ENCODE results near the gene KRTAP15-1.
A peak's percentile ranks its signal among the peaks of the same experiment; 100 is the strongest.

The KRTAP15-1 gene, protein sequence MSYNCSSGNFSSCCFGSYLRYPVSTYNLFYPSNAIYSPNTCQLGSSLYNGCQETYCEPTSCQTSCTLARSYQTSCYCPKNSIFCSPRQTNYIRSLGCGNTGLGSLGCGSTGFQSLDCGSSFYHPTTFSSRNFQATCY

GRCh38 chr21:30439975-30440374 is at the start of gene KRTAP15-1:
TSS of gene KRTAP15-1 (plus strand) at chr21:30440275. CDS start at chr21:30440328, 53 bp downstream.
- DNase-seq (ENCODE audit: low read depth): no peak

GRCh38 chr21:30391492-30392025 is 48.5 kb upstream of the KRTAP15-1 start:
- DNase-seq (ENCODE audit: low read depth): no peak

GRCh38 chr21:30395731-30396130 is 44.3 kb upstream of the KRTAP15-1 start, which contains the start of gene KRTAP13-1:
TSS of gene KRTAP13-1 (plus strand) at chr21:30396031. CDS start at chr21:30396087, 56 bp downstream.
- DNase-seq (ENCODE audit: low read depth): no peak

DNA sequence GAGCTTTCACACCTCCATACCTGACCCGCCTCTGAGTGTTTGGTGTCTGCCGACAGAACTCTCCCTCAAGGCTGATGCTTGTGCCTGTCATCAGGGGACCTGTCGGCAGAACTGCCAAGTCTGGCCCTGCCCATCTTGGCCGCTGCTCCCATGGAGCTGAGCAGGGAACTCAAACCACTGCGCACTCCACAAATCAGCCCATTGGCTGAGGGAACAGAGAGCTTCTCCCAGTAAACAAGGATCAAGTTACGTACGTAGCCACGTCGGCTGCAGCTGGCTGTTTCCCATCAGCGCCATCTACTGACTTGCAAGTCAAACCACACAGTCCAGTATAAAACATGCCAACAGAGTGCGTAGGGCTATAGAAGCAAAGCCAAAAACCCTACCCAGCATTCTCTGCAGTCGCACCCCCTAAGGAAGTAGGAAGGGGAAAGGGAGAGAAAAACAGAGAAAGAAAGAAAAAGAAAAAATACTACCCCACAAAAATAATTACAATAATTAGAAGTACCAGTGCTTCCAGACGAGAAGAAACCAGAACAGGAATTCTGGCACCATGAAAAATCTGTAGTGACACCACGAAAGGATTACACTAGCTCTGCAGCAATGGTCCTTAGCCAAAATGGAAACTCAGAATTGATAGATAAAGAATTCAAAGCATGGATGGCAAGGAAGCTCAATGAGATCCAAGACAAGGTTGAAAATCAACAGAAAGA is 31.1 kb upstream of the KRTAP15-1 start:
- DNase-seq (ENCODE audit: low read depth): peak; percentile 67

DNA sequence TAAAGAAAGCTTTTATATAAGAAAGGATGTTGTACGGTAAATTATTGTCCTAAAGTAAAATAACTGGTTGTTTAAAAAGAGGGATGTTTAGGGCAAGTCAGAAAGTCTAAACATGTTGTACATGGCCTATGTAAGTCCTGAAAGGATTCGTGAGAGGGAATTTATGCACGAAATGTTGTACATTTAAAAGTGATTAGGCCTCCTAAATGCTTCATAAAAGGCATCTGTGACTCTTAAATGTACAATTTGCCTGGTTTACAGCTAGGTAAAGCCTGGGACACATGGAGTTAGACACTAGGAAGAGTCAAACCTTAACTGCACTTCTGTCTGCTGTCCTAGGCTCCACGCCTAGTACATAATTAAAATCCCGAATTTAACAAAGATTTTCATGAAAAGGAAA is 24.1 kb upstream of the KRTAP15-1 start:
- no peak for DNase-seq (ENCODE audit: low read depth)

DNA sequence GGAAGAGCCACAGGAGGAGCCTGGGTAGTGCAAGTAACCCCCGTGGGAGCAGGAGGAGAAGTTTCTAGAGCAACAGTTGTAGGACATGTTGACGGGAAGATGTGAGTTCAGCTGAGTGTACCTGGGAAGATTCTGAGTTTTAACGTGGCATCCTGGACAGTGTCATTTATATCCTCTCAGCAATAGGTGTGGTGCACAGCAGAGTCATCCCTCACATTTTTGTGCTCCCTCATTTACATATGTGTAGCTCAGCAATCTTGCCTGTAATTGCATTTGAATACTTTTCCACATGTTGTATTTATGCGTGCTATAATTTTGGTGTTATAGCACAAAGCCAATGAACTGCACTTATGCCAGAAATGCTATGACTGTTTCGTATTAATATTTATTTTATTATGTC is 14.2 kb upstream of the KRTAP15-1 start, which contains the start of gene KRTAP13-3:
KRTAP13-3 (minus strand) TSS at position 101 of the 400 bp plus-strand sequence; CDS start at position 87, 14 bp downstream.
- DNase-seq (ENCODE audit: low read depth): no peak

DNA sequence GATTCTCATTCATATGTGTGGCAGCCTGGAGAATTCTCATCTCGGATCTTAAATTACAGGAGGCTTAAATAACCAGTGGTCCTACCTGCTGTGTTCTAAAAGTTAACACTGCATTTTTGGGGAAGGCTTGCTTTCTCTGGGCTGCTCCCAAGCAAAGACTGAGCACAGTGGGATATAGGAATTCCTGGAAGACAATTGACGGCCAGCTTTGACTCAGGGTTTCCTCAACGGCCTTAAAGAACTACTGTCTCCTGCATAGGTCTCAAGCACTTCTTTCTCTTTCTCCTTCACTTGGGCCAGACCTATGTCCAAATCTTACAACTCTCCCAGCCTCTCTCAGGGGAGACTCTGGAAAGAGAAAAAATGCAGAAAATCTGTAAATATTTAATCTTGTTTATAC is 13.3 kb upstream of the KRTAP15-1 start:
- DNase-seq (ENCODE audit: low read depth): no peak

GRCh38 chr21:30430170-30430655 is 9.9 kb upstream of the KRTAP15-1 start, which contains the start of gene KRTAP13-4:
TSS of gene KRTAP13-4 (plus strand) at chr21:30430220. CDS start at chr21:30430276, 56 bp downstream.
- no peak for DNase-seq (ENCODE audit: low read depth)

DNA sequence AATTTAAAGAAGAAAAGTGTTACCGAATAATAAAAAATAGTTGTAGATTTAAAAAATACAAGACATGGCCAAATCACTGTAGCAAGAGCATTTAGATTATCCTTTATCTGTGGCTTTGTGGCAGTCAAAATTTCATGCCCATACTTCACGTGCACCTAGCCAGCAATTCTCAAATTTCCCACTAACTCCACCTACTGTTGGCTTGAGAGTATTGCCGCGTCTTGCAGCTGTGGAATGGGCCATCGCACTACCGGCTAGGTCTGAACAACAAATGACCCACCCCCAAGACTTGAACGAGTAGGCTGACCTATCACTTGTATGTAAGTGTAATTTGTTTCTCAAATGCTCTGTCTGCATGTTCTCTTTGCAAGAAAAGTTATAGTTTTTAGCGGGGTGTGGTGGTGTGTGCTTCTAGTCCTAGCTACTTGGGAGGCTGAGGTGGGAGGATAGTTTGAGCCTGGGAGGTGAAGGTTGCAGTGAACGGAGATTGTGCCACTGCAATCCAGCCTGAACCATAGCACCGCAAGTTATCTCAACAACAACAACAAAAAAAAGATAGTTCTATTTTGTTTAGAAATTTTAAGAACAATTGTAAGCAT is 5.9 kb upstream of the KRTAP15-1 start:
- DNase-seq (ENCODE audit: low read depth): peak; percentile 8

DNA sequence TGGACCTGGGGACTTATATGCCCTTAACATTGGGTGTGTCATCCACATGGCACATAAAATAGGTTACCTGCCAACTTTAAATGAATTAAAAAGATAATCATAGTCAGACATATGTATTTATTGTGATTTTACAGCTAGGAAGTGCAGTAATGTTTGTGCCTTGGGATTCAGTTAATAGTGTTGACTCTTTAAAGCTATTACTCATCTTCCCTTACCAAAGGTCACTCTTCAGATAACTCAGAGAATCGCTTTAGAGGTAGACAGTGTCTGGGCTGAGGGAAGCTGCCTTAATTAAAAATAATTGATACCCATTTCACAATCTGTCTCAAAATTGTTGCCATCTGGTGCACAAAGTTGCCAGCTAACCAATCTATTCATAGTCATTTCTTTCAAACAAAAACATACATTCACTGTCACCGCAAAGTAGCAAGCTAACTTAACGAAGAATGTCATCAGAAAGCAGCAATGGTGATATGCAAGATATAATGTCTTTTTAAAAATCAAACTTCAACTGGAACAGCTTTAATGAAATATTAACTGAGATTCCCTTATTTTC is 3.0 kb upstream of the KRTAP15-1 start:
- no peak for DNase-seq (ENCODE audit: low read depth)

- no peak for DNase-seq (ENCODE audit: low read depth)
Measured at GRCh38 chr21:30443226-30443625, 3.2 kb downstream of the KRTAP15-1 start.

DNA sequence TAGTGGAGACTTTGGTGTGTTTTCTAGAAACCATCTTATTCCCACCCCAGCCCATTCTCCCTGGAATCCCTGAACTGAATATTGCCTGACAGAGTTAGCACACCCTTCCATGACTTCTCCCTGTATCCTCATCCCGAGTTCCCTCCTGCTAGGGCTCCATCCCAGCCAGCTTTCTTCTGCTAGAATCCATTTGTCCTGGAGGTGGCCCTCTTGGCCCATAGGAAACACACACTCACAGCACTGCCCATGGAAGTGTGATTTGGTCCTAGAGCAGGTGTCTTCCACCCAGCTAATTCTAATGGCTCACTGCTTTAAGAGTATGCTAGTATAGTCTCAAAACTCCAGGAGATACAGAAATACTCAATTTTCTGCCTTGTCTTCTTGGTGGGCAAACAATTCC is 4.1 kb downstream of the KRTAP15-1 start:
- no peak for DNase-seq (ENCODE audit: low read depth)

- DNase-seq (ENCODE audit: low read depth): no peak
Measured at GRCh38 chr21:30447056-30447455, 7.0 kb downstream of the KRTAP15-1 start.

- DNase-seq (ENCODE audit: low read depth): no peak
Measured at GRCh38 chr21:30448514-30448913, 8.4 kb downstream of the KRTAP15-1 start.

DNA sequence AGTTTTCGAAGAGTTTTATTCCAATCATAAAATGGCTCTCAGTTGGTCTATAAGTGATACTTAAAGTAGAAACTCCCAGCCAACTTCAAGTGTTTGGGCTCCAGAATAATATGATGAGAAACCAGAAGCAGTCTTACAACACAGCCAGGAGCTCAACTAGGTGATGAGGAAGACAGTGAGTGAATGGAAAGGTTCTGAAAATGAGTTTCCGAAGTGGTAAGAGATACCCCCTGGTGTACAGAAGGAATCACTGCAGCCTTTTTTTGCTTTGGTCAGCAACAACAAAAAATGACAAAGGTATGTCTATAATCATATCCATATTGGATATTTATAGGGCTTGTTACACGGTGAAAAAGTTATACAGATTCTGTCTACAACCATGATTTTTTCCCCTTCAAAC is 23.6 kb downstream of the KRTAP15-1 start:
- DNase-seq (ENCODE audit: low read depth): no peak

- DNase-seq (ENCODE audit: low read depth): no peak
Measured at GRCh38 chr21:30468900-30469714, 29.0 kb downstream of the KRTAP15-1 start.

DNA sequence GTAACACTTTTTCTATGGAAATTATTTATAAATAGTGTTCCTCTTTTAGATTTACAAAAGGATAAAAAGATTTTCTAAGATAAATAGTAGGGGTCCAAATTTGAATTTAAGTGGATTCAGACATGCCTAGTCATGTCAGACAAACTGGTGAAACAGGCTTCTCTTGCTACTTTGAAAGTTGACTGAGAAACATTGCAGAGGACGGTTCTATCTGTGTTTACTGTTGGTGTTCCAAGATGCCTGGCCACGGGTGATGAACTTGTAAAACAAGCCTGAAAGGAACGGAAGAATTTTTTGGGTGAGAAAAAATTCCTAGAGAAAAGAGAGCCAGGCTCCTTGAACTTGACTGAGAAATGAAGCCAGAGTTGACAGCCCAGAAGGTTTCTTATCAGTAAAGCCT is 37.9 kb downstream of the KRTAP15-1 start:
- no peak for DNase-seq (ENCODE audit: low read depth)

DNA sequence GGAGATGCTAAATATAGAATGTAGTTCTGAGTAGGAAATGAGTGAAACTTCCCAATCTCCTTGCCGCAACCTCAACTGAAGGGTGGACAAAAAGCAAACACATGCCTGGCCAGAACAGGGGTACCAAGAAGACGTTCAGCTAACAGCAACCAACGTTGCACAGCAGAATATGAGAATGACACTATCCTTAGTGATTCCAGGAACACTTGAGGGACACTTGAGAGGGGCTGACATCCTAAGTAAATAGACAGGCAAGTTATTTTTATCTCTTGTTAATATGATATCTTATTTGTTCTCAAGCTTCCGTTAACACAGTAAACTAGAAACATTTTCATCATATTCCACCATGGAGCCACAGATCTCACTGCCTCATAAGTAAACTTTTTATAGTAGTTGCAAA is 39.2 kb downstream of the KRTAP15-1 start:
- DNase-seq (ENCODE audit: low read depth): no peak

GRCh38 chr21:30480145-30480544 is 40.1 kb downstream of the KRTAP15-1 start, which contains the start of gene KRTAP19-1:
TSS of gene KRTAP19-1 (minus strand) at chr21:30480367. CDS start at chr21:30480317, 50 bp downstream.
- DNase-seq (ENCODE audit: low read depth): no peak

DNA sequence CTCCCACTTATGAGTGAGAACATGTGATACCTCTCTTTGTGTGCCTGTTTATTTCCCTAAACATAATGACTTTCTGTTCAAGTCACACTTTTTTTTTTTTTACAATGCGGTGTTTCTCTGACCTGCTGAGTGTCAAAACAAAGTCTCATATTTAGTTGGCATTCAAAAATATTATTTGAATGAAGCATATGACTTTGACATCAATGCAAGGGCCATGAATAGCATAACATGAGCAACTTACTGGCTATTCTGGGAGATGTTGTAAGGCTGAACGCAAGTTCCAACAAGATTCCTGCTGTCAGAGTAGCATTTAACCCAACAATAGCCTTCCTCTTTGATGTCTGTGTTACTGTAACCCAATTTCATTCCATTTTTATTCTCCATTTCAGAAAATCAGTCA is 42.1 kb downstream of the KRTAP15-1 start:
- DNase-seq (ENCODE audit: low read depth): no peak

GRCh38 chr21:30486180-30486579 is 46.1 kb downstream of the KRTAP15-1 start:
- DNase-seq (ENCODE audit: low read depth): no peak

All from fibroblast of the conjunctiva (primary cell).